ENCODE data around the gene NCR1.

GRCh38 chr19:54903303-54903702, 2.6 kb upstream of the NCR1 start:
- TF ChIP-seq MAX (IDR thresholded peaks at IDR 0.05; ENCODE audit: low read depth, low read length) (no peak), ZNF384 (IDR thresholded peaks at IDR 0.05; ENCODE audit: borderline replicate concordance, low read depth, low read length) (no peak), CHD2 (IDR thresholded peaks at IDR 0.05; ENCODE audit: borderline replicate concordance, low read depth, low read length) (no peak)
